Nucleus accumbens (tissue), 56 donors: ENCODE data around the gene DRGX.

Experiments used
- DNase-seq, 56 donors: peaks; one replicate each; lab custom pipeline; 2025; lab: John Stamatoyannopoulos, UW

Gene DRGX

DNA sequence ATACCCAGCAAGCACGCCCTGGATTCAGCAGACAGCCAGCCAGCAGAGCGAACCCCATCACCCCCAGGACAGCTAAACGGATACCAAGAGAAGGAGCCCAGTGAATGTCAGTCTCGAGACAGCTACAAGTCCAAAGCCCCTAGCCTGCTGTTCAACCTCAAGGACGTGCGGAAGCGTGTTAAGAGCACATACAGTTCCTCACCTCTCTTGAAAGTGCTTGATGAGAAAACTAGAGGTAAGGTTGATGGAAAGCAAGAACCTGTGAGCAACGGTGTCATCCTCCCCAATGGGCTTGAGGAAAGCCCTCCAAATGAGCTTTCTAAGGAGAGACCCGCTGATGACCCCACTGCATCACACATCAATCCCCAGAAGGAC lies 72.0 kb downstream of the DRGX start:
- no peak for DNase-seq

DNA sequence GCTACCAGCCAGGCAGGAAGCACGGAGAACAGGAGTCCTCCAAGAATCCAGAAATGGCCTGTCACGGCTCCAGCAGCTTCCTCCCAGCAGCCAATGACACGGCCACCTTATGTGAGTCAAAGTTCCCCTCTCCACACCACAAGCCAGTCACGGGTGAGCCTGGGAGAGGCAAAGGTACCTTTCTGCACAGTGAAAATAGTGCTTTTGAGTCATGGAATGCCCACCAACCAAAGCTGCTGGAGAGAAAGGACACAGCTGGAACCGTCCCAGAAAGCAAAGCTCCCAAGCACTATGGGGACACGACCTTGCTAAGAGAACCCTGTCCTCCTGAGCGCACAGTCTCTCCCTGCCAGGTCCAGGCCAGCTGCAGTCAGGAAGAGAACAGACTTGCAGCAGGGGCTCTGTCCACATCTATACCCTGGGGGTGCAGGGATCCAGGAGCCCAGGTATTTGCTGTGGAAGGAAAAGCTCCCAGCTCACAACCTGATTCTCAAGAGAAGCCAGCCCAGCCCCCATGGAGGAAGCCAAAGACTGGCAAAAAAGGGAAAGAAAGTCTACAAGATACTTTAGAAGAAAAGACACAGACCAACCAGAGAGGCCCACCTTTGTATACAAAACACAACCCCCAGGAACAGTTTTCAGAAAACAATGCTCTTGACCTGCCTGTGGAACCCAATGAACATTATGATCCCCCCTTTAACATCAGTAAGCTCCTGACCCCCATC lies 72.6 kb downstream of the DRGX start:
- DNase-seq: no peak

DNA sequence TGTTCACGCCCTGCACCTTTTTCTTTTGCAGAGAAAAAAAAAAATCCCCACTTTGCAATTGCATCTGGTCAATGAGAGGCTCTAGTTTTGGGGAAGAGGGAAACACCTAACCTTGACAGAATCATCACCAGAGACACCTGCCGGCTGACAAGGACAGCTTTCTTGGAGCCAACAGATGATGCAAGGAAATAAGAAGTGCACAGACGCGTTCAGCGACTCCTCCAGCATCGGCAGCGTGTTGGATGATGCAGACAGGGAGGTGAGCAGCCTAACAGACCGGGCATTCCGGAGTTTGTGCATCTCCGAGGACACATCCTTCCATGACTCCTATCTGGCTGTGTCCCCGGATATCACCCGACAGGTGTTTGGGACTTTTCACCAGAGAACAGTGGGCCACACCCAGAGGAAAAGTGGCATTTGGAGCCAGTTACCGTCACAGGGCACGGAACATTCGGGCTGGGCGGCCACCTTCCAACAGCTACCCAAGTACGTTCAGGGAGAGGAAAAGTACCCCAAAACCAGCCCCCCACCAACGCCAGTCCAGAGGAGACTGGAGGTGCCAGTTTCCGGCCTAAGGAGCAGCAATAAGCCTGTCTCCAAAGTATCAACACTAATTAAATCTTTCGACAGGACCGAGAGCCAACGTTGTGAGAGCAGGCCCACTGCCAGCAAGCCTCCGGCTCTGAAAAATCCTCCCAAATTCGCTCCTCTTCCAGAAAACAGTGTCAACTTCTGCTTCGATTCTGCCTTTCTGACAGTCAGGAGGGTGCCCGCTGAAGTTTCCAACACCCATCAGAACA lies 73.3 kb downstream of the DRGX start:
- DNase-seq: no peak

DNA sequence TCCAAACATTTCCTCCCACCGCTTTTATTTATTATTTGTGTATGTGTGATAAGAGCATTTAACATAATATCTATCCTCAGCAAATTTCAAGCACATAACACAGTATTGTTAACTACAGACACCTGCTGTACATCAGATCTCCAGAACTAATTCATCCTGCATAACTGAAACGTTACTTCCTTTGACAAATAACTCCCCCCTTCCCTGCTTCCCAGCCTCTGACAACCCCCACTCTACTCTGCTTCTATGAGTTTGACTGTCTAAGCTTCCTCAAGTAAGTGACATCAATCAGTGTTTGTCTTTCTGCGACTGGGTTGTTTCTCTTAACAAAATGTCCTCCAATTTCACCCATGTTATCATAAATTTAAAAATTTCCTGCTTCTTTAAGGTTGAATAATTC lies 74.9 kb downstream of the DRGX start:
- DNase-seq: no peak

DNA sequence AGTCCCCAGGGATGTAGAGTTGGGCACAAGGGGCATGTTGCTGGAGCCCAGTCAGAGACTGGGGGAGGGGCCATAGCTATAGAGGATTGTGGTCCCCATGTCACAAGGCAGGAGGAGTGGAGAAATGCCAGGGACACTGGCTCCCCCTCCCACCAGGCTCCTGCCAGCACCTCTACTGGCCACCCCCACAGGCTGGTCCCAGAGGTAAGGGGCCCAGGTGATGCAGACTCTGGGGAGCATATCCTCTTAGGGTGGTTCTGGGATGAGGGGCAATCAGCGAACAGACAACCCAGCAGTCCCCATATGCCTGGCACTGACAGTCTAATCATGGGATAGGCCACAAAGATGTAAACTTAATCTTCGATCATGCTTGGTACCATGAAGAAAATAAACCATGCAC lies 75.7 kb downstream of the DRGX start:
- DNase-seq: no peak

DNA sequence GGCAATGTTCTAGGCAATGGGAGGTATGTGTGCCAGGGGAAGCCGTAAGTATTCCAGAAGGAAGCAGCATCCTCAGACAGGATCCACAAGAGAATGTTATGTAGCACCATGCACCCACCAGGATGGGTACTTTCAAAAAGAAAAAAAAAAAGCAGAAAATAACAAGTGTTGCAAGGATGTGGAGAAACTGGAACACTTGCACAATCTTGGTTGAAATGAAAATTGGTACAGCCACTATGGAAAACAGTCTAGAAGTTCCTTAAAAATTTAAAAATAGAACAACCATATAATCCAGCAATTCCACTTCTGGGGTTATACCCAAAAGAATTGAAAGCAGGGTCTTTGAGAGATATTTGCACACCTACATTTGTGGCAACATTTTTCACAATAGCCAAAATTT lies 76.7 kb downstream of the DRGX start:
- DNase-seq: no peak

DNA sequence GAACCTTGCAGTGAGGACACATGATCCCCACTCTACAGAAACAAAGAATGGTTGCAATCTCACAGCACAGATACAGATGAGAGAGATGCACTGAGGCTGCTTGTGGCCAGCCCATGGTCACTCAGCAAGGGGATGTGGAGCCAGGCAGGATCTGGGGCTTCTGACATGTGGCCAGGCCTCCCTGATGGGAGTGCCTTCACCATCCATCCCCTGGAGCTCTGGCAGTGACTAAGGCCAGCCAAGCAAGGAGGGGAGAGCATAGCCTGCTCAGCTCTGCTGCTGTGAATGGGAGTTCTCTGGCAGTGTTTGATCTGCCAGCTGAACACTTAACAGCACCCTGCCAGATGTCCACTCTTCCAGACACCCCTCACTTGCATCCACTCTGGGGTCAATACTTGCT lies 77.1 kb downstream of the DRGX start:
- DNase-seq: no peak

DNA sequence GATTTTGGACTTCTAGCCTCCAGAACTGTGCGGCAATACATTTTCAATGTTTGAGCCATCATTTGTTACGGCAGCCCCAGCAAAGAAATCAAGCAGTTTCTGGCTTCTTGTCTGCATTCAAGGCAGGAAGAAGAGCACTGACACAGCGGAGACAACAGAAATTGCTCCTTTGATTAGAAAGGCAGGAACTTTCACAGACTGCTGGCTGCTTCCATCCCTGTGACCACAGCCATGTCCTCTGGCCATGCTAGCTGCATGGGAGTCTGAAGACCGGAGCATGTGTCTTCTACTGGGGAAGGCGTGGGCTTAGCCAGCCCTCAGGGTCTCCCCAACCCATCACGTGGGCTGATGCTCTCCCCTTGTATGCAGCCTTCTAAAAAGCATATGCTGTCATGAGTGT lies 77.9 kb downstream of the DRGX start:
- DNase-seq: no peak

DNA sequence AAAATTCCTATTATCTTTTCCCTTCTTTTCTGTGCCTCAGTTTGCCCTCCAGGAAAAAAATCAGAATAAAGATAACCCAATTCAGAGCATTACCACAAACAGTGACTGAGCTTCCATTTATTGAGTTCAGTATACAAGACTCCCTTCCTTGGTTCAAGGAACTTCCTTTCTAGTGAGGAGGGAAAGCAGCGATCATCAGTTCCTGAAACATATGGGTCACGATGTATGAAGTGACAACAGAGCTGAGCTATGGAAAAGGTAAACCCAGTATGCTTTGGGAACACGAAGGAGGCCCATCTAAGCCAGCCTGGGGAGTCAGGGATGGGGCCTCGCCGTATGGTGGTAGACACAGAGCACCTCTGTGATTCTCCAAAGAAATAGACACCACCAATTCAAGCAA lies 81.1 kb downstream of the DRGX start:
- DNase-seq: no peak
